ENCODE measurements around the gene CTIF. TPM values are rescaled to one million over a fixed set of nuclear protein-coding genes. Genes with fewer than 3 reads are reported as not detected.

The CTIF gene
- total RNA-seq, 1 donor from 2014 or later, result 60.0 TPM

DNA sequence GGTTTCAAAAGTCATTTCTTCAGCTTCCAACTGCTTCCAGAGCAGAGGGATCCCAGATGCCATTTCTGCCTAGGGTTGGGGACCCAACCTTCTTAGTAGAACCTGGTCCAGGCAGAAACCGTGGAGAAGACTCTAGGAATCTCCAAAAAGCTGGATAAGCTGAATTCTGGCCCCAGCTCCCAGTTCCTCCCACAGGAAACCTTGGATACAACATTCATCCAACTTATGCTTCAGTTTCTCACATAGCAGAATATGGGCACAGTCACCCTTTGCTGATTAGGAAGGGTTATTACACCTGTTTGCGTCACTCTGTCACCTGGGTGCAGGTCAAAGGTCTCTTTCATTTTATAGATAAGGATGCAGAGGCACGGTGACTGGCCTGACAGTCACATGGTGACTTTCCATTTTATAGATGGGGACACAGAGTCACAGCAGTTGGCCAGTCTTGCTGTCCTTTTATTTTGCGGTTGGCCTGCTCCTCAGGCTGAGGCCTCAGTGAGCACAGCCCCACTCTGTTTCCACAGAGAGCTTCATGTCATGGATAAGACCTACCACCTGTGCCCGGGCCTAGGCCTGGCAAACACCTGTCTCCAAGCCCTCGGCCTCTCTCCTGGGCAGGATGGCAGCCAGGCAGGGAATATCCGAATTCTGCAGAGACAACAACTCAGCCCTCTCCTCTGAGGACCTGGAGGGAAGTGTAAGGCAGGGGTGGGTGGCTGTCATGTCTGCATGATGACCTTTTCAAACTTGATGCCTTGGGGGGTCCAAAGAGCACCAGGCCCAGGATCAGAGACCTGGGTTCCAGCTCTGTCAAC, 263.1 kb downstream of the CTIF start:
- Histone ChIP-seq H3K9me3 (replicated peaks) (no peaks in the 10 kb centered on the region), H3K27ac (replicated peaks) (peak overlapping the region; percentile 85), H3K4me3 (no peak overlapping the region), H3K4me1 (peaks cover 79% of the 10 kb centered on the region), H3K36me3 (no peaks in the 10 kb centered on the region), H3K27me3 (ENCODE audit: low read depth) (no peaks in the 10 kb centered on the region)
- intact Hi-C loops (cut with micrococcal nuclease), result no loop called here
- TF ChIP-seq, protein P1, sequence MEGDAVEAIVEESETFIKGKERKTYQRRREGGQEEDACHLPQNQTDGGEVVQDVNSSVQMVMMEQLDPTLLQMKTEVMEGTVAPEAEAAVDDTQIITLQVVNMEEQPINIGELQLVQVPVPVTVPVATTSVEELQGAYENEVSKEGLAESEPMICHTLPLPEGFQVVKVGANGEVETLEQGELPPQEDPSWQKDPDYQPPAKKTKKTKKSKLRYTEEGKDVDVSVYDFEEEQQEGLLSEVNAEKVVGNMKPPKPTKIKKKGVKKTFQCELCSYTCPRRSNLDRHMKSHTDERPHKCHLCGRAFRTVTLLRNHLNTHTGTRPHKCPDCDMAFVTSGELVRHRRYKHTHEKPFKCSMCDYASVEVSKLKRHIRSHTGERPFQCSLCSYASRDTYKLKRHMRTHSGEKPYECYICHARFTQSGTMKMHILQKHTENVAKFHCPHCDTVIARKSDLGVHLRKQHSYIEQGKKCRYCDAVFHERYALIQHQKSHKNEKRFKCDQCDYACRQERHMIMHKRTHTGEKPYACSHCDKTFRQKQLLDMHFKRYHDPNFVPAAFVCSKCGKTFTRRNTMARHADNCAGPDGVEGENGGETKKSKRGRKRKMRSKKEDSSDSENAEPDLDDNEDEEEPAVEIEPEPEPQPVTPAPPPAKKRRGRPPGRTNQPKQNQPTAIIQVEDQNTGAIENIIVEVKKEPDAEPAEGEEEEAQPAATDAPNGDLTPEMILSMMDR (IDR thresholded peaks at IDR 0.05; ENCODE audit: borderline replicate concordance), result no peak
- DNase-seq, result peak; percentile 9

DNA sequence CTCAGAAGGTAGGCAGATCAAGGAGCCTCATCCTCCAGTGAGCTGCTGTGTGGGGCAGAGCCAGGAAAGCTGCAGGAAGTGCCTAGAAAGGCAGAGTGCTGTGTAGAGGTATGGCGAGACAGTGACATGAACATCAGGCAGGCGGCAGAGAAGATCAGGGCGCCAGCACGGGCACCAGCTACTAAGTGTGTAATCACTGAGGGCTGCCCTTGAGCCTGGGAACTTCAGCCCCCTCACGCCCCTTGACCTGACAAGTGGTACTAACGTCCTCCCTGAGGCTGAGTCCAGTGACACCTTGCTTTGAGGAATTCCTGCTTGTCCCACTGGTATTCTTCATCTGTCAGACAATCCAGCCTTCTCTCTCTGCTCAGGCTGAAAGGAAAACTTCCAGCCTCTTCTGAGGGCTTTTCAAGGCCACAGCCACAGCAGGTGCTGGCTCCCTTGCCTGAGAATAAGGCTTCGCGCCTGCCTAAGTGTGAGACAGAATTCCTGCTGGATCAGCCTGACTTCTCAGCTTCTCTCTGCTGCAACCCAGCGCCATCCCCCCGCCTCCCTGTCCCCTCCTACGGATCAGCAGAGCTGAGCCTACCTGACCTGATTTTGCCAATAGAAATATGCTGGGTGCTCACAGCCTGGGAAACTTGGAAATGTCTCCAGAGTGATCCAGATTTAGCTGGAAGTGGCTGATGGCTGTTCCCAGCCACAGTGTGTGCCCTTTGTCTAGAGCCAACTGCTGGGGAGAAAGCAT, 263.9 kb downstream of the CTIF start:
- Histone ChIP-seq H3K4me1 (peaks cover 83% of the 10 kb centered on the region), H3K9me3 (replicated peaks) (no peaks in the 10 kb centered on the region), H3K4me3 (no peak overlapping the region), H3K27me3 (ENCODE audit: low read depth) (no peaks in the 10 kb centered on the region), H3K27ac (replicated peaks) (peak overlapping the region; percentile 85), H3K36me3 (no peaks in the 10 kb centered on the region)
- intact Hi-C loops (cut with micrococcal nuclease), result no loop called here
- DNase-seq, result peak; percentile 13
- TF ChIP-seq, protein P1 (IDR thresholded peaks at IDR 0.05; ENCODE audit: borderline replicate concordance), result no peak

DNA sequence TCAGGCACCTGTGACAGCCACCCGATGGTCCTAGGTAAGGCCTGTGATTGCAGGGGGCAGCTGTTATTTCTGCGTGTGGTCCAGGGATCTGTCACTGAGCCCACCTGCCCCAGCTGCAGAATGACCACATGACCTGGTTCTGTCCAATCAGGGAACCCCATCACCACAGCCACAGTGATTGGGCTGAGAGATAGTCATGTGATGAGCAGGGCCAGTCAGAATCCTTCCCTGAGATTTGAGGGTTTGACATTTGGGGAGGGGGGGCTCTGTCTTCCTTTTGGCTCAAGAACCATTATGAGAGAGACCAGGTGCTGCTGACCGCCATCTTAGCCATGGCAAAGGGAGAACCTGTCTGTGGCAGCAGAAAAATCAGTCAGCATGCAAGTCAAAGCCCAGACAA, 264.7 kb downstream of the CTIF start:
- intact Hi-C loops (cut with micrococcal nuclease), result no loop called here
- H3K27me3 ChIP-seq (ENCODE audit: low read depth), result no peaks in the 10 kb centered on the region
- no peaks in the 10 kb centered on the region for H3K9me3 ChIP-seq (replicated peaks)
- H3K27ac ChIP-seq (replicated peaks), result peak overlapping the region; percentile 85
- DNase-seq, result peak; percentile 5
- no peaks in the 10 kb centered on the region for H3K36me3 ChIP-seq
- TF ChIP-seq, protein P1 (IDR thresholded peaks at IDR 0.05; ENCODE audit: borderline replicate concordance), result no peak
- H3K4me3 ChIP-seq, result no peak overlapping the region
- peaks cover 87% of the 10 kb centered on the region for H3K4me1 ChIP-seq

DNA sequence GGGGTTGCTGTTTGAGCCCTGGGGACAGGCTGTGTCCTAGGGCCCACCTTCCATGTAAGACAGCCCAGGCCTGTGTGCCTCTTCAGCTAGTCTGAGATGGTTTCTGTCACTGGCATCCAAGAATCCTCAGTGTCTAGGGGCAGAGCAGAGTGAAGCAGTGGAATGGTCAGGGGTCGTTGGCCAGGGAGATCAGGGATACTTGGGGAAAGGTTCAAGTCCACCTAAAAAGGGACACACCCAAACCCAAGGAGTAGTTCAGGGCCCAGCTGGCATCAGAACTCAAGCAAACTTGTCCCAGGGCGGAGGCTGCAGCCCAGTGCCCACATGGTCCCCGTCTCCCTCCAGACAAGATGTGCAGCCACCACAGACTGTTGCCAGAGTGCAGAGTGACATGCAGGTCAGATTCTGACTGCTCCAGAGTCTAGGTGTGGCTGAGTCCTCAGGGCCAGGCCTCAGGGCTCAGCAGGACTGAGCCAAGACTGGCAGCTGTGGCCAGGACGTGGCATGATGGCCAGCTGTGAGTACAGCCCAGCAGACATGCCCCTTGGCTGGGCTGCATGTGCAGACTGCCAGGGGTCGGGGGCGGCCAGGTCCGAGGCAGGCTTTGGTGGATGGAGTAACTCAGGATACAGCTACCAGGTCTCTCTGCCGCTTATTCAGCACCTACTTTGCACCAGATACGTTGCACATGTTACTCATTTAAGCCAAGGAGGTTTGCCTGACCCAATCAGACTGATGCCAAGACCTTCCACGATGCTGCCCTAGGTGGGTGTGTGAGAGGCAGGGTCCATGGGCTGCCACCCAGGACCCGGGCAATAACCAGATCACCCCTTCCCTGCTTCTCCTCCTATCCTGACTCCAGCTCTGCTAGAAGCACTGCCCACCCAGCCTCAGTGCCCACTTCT, 265.4 kb downstream of the CTIF start:
- H3K4me1 ChIP-seq, result peaks cover 87% of the 10 kb centered on the region
- intact Hi-C loops (cut with micrococcal nuclease), result no loop called here
- DNase-seq, result peak; percentile 15

More for the DNA sequence above, 265.4 kb downstream of the CTIF start:
- H3K27ac ChIP-seq (replicated peaks), result peak overlapping the region; percentile 85
- no peaks in the 10 kb centered on the region for H3K27me3 ChIP-seq (ENCODE audit: low read depth)
- no peak overlapping the region for H3K4me3 ChIP-seq
- TF ChIP-seq, protein P1 (IDR thresholded peaks at IDR 0.05; ENCODE audit: borderline replicate concordance), result no peak
- H3K9me3 ChIP-seq (replicated peaks), result no peaks in the 10 kb centered on the region
- H3K36me3 ChIP-seq, result no peaks in the 10 kb centered on the region

Data from left ventricle myocardium inferior (tissue), 1 donor.